Left ventricle myocardium inferior (tissue), 1 donor: ENCODE measurements around the gene DAD1. TPM values are rescaled to one million over a fixed set of nuclear protein-coding genes. Genes with fewer than 3 reads are reported as not detected.

Experiments
- DNase-seq: peaks from one replicate; pipeline ENCODE4 v3.0.0-alpha.2; 2020
- H3K27ac ChIP-seq: fragments of 200-600 bp; replicated peaks from 2 replicates; pipeline ENCODE4 v1.8.0; 2021
- H3K27me3 ChIP-seq: fragments of 200-600 bp; 2 replicates; pipeline ENCODE4 v1.8.0; 2021; ENCODE audit warnings: low read depth
- H3K36me3 ChIP-seq: fragments of 200-600 bp; 2 replicates; pipeline ENCODE4 v1.8.0; 2021
- H3K4me1 ChIP-seq: fragments of 200-600 bp; 2 replicates; pipeline ENCODE4 v1.8.0; 2021
- H3K4me3 ChIP-seq: fragments of 200-600 bp; 2 replicates; pipeline ENCODE4 v1.8.0; 2021; ENCODE audit warnings: mild to moderate bottlenecking, moderate library complexity
- H3K9me3 ChIP-seq: fragments of 200-600 bp; replicated peaks from 2 replicates; pipeline ENCODE4 v1.8.0; 2021
- intact Hi-C: fragments of 100-400 bp; cut with micrococcal nuclease; formaldehyde crosslinking; loops from one replicate; pipeline ENCODE4 v1.11.0; 2022
- total RNA-seq: library from RNA; stranded (reverse); fragmentation: NEBNext Ultra II Directional; extraction: Animal tissue kit (Norgen Biotek cat#: 25700); gene quantifications from one replicate; pipeline ENCODE4 v1.2.1, GENCODE V29; 2021
- TF ChIP-seq, protein P1 (sequence below): fragments of 200-600 bp; IDR thresholded peaks from 2 replicates; pipeline ENCODE4 v1.8.0; 2021; ENCODE audit warnings: antibody characterized with exemption, mild to moderate bottlenecking, borderline replicate concordance
- donor health status: DM: no; HTN: yes; CAD: no; lungs with severe emphysema.

DAD1 gene
- total RNA-seq, 1 donor from 2014 or later: 118 TPM

- H3K36me3 ChIP-seq: no peaks in the 10 kb centered on the region
- peaks cover 48% of the 10 kb centered on the region for H3K4me1 ChIP-seq
- no peaks in the 10 kb centered on the region for H3K27me3 ChIP-seq
- H3K27ac ChIP-seq: no peak overlapping the region
- H3K9me3 ChIP-seq: no peaks in the 10 kb centered on the region
- intact Hi-C loops: no loop called here
- TF ChIP-seq, protein P1, sequence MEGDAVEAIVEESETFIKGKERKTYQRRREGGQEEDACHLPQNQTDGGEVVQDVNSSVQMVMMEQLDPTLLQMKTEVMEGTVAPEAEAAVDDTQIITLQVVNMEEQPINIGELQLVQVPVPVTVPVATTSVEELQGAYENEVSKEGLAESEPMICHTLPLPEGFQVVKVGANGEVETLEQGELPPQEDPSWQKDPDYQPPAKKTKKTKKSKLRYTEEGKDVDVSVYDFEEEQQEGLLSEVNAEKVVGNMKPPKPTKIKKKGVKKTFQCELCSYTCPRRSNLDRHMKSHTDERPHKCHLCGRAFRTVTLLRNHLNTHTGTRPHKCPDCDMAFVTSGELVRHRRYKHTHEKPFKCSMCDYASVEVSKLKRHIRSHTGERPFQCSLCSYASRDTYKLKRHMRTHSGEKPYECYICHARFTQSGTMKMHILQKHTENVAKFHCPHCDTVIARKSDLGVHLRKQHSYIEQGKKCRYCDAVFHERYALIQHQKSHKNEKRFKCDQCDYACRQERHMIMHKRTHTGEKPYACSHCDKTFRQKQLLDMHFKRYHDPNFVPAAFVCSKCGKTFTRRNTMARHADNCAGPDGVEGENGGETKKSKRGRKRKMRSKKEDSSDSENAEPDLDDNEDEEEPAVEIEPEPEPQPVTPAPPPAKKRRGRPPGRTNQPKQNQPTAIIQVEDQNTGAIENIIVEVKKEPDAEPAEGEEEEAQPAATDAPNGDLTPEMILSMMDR: no peak
- H3K4me3 ChIP-seq: no peak overlapping the region
- DNase-seq: no peak
Observed at GRCh38 chr14:22534547-22534946, 54.5 kb downstream of the DAD1 start.

- intact Hi-C loops: no loop called here
- Histone ChIP-seq H3K27me3 (no peaks in the 10 kb centered on the region), H3K4me1 (peaks cover 47% of the 10 kb centered on the region), H3K27ac (no peak overlapping the region), H3K36me3 (no peaks in the 10 kb centered on the region), H3K4me3 (no peak overlapping the region), H3K9me3 (no peaks in the 10 kb centered on the region)
- no peak for DNase-seq
- TF ChIP-seq, protein P1: no peak
Observed at GRCh38 chr14:22533739-22534359, 55.2 kb downstream of the DAD1 start.

- intact Hi-C loops: no loop called here
- TF ChIP-seq, protein P1: no peak
- no peaks in the 10 kb centered on the region for H3K9me3 ChIP-seq
- H3K27me3 ChIP-seq: no peaks in the 10 kb centered on the region
- DNase-seq: no peak
- peak overlapping the region; percentile 3 for H3K27ac ChIP-seq
- no peaks in the 10 kb centered on the region for H3K36me3 ChIP-seq
- H3K4me1 ChIP-seq: peaks cover 40% of the 10 kb centered on the region
- no peak overlapping the region for H3K4me3 ChIP-seq
Observed at GRCh38 chr14:22533057-22533704, 55.8 kb downstream of the DAD1 start.

GRCh38 chr14:22532345-22533056 is 56.5 kb downstream of the DAD1 start:
- Histone ChIP-seq H3K4me3 (no peak overlapping the region), H3K4me1 (peaks cover 33% of the 10 kb centered on the region), H3K27ac (peak overlapping the region; percentile 3), H3K9me3 (no peaks in the 10 kb centered on the region), H3K36me3 (no peaks in the 10 kb centered on the region), H3K27me3 (no peaks in the 10 kb centered on the region)
- TF ChIP-seq, protein P1: no peak
- intact Hi-C loops: no loop called here
- DNase-seq: no peak

DNA sequence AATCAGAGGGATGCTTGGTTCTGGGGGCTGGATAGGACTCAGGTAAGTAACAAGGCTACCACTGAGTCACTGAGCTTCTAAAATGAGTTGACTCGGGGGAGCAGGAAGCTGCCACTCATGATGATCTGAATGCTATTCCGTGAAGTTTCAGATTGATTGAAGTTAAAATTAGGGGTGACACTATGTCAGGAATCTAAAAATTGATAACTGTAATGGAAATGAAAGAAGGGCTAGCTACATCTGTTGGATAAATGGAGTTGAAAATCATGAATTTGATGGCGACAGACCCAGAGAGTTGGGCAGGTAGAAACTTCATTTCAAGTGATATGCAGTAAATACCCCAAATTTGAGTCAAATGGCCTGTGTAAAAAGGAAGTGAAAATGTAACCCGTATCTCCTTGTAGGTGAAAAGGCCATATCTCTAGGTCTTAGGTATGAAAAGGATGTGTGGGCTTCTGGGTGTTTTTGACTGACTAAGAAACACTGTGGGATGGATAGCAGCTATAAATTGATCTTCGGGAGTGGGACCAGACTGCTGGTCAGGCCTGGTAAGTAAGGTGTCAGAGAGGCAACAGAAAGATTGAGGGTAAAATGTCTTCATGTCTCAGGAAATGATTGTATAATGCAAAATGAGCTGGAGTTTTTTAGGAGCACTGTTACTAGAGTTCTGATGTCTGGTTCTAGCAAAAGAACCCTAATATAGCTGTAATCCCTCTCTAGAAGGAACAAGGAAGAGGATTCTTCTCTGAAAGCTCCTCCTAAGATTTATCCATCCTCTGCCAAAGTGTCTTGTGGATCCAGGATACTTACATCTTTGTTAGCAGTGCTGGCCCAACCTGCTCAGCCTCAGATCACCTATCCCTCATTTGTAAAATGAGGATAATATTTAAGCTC is 57.3 kb downstream of the DAD1 start:
- H3K4me3 ChIP-seq: no peak overlapping the region
- H3K9me3 ChIP-seq: no peaks in the 10 kb centered on the region
- peaks cover 25% of the 10 kb centered on the region for H3K4me1 ChIP-seq
- H3K27ac ChIP-seq: no peak overlapping the region
- no peaks in the 10 kb centered on the region for H3K36me3 ChIP-seq
- no peaks in the 10 kb centered on the region for H3K27me3 ChIP-seq
- no peak for DNase-seq
- intact Hi-C loops: no loop called here
- TF ChIP-seq, protein P1: no peak
